A549 (cell line): Measurements from ENCODE around the gene ANKS1B.

ENCODE experiments used
- MAFK ChIP-seq: fragments of 450-650 bp; IDR thresholded peaks from 2 replicates; pipeline ENCODE4 v1.6.1; 2014; ENCODE audit not compliant: partially characterized antibody
- SMC3 ChIP-seq: fragments of >200 bp; sonication (Bioruptor Twin); formaldehyde crosslinking; IDR thresholded peaks from 3 replicates; pipeline ENCODE4 v1.6.1; 2018; ENCODE audit warnings: inconsistent platforms
- TF ChIP-seq, protein P1 (sequence below): fragments of >200 bp; sonication (Bioruptor Twin); formaldehyde crosslinking; IDR thresholded peaks from 3 replicates; pipeline ENCODE4 v1.5.1; 2016
- TF ChIP-seq, protein P2 (sequence below): fragments of 200-600 bp; sonication (generic); IDR thresholded peaks from 2 replicates; pipeline ENCODE4 v1.6.1; 2016; ENCODE audit warnings: antibody characterized with exemption, mild to moderate bottlenecking, moderate library complexity

DNA sequence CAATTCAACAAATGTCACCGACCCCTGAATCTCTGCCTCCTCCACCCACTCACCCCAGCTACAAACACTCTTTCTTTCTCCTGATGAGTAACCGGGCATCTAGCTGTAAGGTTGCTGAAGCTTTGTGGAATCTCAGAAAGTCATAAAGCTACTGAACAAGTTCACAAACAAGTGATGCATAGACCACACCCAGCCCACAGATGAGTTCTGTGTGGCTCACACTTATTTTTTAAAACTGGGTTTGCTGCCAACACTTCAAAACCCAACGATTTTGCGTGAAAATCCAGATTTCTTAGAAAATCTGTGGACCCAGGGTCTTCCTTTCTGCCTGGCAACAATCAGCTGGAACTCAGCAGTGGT lies 1243.6 kb downstream of the ANKS1B start:
- TF ChIP-seq MAFK = no peak
- TF ChIP-seq, protein P1, sequence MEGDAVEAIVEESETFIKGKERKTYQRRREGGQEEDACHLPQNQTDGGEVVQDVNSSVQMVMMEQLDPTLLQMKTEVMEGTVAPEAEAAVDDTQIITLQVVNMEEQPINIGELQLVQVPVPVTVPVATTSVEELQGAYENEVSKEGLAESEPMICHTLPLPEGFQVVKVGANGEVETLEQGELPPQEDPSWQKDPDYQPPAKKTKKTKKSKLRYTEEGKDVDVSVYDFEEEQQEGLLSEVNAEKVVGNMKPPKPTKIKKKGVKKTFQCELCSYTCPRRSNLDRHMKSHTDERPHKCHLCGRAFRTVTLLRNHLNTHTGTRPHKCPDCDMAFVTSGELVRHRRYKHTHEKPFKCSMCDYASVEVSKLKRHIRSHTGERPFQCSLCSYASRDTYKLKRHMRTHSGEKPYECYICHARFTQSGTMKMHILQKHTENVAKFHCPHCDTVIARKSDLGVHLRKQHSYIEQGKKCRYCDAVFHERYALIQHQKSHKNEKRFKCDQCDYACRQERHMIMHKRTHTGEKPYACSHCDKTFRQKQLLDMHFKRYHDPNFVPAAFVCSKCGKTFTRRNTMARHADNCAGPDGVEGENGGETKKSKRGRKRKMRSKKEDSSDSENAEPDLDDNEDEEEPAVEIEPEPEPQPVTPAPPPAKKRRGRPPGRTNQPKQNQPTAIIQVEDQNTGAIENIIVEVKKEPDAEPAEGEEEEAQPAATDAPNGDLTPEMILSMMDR = no peak
- TF ChIP-seq, protein P2, sequence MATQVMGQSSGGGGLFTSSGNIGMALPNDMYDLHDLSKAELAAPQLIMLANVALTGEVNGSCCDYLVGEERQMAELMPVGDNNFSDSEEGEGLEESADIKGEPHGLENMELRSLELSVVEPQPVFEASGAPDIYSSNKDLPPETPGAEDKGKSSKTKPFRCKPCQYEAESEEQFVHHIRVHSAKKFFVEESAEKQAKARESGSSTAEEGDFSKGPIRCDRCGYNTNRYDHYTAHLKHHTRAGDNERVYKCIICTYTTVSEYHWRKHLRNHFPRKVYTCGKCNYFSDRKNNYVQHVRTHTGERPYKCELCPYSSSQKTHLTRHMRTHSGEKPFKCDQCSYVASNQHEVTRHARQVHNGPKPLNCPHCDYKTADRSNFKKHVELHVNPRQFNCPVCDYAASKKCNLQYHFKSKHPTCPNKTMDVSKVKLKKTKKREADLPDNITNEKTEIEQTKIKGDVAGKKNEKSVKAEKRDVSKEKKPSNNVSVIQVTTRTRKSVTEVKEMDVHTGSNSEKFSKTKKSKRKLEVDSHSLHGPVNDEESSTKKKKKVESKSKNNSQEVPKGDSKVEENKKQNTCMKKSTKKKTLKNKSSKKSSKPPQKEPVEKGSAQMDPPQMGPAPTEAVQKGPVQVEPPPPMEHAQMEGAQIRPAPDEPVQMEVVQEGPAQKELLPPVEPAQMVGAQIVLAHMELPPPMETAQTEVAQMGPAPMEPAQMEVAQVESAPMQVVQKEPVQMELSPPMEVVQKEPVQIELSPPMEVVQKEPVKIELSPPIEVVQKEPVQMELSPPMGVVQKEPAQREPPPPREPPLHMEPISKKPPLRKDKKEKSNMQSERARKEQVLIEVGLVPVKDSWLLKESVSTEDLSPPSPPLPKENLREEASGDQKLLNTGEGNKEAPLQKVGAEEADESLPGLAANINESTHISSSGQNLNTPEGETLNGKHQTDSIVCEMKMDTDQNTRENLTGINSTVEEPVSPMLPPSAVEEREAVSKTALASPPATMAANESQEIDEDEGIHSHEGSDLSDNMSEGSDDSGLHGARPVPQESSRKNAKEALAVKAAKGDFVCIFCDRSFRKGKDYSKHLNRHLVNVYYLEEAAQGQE = no peak
- no peak for TF ChIP-seq SMC3
